Effector CD8-positive, alpha-beta T cell (primary cell): ENCODE measurements around the gene SPRR5.

ENCODE experiments used
- DNase-seq: peaks from one replicate; lab custom pipeline; 2025; lab: John Stamatoyannopoulos, UW
- total RNA-seq, 4 experiments: gene quantifications; one replicate each; lab custom pipeline; 2026; lab: John Stamatoyannopoulos, UW

Gene SPRR5, protein sequence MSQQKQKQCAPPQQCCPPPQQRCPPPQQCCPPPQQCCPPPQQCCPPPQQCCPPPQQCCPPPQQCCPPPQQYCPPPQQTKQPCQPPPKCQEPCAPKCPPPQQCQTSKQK
- total RNA-seq = 0 reads per million in 4 experiments

DNA sequence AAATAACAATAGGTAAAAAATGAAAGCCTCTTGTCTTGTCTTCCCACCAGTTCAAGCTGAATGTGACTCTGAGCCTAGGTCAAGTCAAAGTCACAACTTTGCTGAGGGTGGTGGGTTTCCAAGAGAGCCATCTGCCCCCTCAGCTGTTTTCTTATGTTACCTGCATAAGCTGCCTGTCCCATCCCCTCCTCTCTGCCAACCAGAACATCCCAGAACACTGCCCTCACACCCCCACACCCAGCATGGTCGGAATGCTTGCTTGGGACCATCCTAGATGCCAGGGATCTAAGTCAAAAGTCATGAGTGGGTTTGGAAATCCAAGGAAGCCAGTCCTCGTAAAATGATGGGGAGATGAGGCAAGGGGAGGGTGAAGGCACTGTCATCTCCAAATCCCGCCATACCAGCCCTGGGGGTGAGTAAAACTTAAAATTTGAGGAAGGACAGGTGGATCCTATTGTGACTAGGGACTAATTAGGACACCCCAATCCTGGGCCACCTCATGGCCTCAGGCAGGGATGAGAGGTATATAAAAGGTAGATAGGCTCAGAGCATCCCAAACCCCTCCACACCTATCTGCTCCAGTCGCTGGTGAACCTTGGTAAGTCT is at the start of gene SPRR5:
Gene SPRR5, plus strand, starts transcription at position 556 of the 606 bp plus-strand sequence. CDS start 1,349 bp downstream, outside the sequence.
- DNase-seq = no peak

GRCh38 chr1:152899027-152899426 is 48.0 kb upstream of the SPRR5 start:
- DNase-seq = no peak

DNA sequence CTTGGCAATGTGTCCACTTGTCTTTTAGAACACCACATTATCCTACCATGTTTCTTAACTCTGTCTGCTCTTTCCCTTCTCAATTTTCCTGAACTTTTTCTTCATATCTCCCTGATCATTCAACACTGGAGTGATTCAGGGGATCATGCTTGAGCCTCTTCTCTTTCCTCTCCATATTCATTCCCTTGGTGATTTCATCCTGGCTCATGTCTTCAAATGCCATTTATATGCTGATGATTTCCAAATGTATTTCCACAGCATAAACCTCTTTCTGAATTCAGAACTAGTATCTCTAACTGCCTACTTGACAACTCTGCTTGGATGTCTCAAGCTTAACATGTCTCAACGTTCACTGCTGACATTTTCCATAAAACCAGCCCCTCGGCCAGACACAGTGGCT is 47.1 kb upstream of the SPRR5 start:
- DNase-seq = no peak

GRCh38 chr1:152901631-152902030 is 45.4 kb upstream of the SPRR5 start:
- no peak for DNase-seq

DNA sequence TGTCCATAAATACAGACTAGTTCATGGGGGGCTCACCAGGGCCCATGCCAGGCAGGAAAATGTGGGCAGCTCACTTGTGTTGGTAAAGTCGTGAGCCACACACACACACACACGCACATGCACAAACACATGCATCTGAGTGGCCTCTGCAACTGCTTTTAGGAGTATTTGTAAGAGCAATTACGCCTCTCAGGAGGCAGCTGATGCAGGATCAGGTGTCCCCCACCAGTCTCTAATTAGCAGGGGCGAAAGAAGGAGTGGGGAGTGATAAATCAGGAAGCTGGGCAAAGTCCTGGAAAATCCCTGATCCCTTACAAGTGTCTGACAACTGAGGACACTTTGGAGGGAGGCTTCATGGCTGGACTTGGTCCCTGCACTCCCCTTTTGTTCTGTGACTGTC is 44.4 kb upstream of the SPRR5 start:
- no peak for DNase-seq

GRCh38 chr1:152904688-152905440 is 42.1 kb upstream of the SPRR5 start:
- no peak for DNase-seq

DNA sequence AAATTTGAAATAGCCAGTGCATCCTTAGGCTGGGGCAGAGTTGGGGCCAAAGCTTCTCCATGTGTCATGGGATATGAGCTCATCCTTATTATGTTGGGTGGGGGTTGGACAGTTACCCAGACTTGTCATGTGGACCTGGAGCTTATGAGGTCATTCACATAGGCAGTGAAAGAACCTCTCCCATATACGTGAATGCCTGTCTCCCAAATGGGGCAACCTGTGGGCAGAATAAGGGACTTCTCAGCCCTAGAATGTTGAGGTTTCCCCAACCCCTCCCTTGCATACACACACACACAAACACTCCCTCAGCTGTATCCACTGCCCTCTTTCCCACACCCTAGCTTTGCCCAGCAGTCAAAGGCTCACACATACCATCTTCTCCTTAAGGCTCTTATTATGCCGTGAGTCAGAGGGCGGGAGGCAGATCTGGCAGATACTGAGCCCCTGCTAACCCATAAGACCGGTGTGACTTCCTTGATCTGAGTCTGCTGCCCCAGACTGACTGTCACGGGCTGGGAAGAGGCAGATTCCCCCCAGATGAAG is 40.9 kb upstream of the SPRR5 start:
- no peak for DNase-seq

- DNase-seq = no peak
Observed at GRCh38 chr1:152907686-152908601, 39.1 kb upstream of the SPRR5 start, which contains the start of gene IVL. Gene IVL (plus strand): TSS chr1:152908546. CDS start chr1:152909798, 1,252 bp downstream.

GRCh38 chr1:152909206-152909605 is 37.8 kb upstream of the SPRR5 start:
- no peak for DNase-seq

DNA sequence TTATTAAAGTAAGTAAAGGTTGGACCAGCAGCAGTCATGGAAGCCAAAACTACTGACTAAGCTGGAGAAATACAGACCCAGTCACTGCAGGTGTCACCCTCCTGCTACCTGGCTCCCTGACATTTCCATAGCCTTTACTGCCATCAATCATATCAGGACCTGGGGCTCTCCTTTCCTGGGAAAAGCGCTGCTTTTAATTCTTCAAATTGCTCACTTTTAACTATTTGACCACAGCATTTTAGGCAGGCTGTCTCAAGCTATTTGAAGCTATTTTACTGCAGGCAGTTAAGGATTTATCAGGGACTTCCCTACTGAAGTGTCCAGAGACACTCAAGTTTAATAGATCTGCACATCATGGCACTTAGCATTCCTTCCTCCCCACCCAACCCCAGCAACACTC is 34.5 kb upstream of the SPRR5 start:
- no peak for DNase-seq

DNA sequence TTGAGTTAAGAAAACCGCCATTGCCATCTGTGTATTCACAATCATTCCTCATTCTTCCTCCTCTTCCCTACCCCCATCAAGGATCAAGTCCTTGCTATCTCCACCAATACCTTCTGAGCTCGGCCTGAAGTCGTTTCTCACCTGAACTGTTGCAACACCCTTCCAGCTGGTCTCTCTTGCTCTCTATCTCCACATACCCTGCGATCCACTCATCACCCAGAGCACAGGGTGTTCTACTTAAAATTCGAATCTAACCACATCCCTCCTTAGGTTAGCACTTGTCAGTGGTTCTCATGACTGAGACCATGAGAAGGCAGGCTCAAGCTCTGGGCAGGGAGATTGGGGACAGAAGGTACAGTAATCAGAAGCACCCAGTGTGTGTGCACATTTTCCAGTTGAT is 34.1 kb upstream of the SPRR5 start:
- DNase-seq = no peak

GRCh38 chr1:152917794-152918193 is 29.2 kb upstream of the SPRR5 start:
- DNase-seq = no peak

DNA sequence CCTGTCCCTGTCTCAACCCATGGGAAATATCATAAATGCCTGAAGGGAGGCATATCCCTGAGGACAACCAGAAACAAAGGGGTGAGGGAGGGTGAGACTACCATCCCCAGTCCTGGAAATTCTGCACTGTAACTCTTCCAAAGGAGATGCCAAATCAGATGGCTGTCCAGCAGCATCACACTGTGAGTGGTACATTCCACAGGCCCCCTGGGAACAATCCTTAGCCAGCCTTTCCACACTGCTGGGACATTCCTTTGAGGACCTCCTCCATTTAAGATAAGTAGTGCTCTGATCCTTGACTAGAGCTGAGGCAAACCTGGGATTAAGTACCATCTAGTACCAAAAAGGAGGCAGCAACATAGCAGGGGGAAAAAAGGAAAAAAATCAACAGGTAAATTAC is 27.9 kb upstream of the SPRR5 start:
- DNase-seq = no peak

DNA sequence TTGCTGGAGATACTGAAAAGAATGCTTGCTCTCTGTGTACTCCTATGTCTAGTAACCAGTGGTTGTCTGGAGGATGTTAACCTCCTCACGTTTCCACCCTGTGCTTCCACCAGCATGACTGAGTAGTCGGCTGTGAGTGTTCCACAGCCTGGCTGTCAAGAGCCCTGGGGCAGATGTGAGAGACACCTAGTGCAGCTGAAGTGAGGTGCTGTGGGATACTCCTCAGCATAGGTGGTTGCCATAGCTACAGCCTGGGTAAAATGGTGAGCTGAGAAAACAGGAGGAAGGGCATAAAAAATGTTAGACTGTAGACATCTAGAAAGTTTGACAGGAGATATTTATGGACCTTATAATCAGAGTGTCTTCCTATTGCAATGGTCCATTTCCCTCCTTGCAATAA is 22.8 kb upstream of the SPRR5 start:
- no peak for DNase-seq

DNA sequence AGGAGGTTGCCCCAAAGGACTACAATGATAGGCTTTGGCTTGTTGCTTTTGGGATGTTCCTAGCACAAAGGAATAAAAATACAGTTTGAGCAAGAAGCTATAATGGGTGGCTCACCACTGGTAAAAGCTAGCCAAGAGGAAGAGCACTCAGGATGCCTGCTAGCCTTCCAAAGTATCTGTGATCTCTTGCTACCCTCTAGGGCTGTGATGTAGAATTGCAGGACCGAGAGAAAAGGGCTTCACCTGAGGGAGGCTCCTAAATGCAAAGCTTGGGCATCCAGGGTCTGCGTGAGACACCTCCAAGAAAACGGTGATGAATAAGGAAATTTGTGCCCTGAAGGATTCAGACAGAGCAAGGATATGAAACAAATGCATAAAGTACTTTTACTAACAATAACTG is 20.9 kb upstream of the SPRR5 start:
- no peak for DNase-seq

- DNase-seq = no peak
Observed at GRCh38 chr1:152928671-152929070, 18.3 kb upstream of the SPRR5 start.

- no peak for DNase-seq
Observed at GRCh38 chr1:152932170-152932811, 14.7 kb upstream of the SPRR5 start.

DNA sequence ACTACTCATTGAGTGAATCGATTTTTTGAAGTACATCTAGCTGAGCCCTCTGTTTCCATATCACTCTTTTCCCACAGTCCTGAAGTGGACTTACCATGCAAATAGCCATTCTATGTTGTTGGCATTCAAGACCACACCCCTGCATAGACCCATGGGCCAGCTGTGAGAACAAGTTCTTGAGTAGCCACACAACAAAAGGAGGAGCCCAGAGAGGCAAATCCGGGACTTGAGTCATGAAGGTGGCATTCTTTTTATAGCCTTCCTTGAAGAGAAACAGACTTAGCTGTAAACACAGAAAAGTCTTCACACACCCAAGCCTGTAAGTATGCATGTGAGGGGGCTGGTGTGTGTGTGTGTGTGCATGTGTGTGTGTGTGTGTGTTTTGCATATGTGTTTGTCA is 13.8 kb upstream of the SPRR5 start:
- DNase-seq = no peak

GRCh38 chr1:152940614-152941013 is 6.4 kb upstream of the SPRR5 start:
- DNase-seq = no peak

DNA sequence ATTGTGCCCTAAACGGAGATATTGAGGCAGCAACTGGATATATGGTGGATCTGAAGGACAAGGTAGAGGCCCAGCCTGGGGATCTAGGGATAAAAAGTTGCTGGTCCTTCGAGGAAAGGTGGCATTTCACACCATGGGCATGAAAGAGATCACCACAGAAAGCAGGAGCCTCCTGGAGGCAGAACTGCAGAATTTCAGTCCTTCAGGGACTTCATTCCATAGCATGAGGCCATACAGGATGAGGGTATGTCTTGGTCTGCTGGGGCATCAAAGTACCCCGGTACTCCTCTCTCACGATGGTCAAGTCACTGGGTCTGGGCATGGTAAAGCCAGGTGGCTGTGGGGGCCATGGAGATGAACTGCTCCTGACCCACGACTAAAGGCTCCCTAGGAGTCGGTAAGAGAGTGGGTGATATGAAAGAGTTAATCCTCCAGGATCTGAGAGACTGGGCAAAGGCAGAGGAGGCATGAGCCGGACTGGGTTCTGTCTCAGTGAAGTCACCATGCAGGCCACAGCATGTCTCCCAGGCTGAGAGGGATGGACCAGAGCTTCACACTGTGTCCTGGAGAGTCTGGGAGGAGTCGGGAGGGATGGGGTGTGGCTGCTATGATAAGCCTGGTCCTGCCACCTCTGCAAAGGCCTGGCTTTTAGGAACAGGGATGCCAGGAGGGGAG is 5.8 kb upstream of the SPRR5 start:
- DNase-seq = no peak

GRCh38 chr1:152942161-152942560 is 4.8 kb upstream of the SPRR5 start:
- no peak for DNase-seq
